Femur (tissue), 1 donor: ENCODE data around the gene LY6G5B.

Source experiments
- DNase-seq: peaks from one replicate; pipeline ENCODE4 v3.0.0-alpha.2; 2017

LY6G5B gene

GRCh38 chr6:31663961-31664789 lies 5.6 kb upstream of the LY6G5B start:
- peak; percentile 44 for DNase-seq

- DNase-seq = peak; percentile 95
Observed at GRCh38 chr6:31664790-31665500, 4.8 kb upstream of the LY6G5B start, which contains the start of gene GPANK1. GPANK1 (minus strand) TSS chr6:31664997; CDS start chr6:31664478, 519 bp downstream.

GRCh38 chr6:31665501-31666336 lies 4.1 kb upstream of the LY6G5B start, which contains the start of gene CSNK2B:
CSNK2B (plus strand) TSS chr6:31666080; CDS start chr6:31666832, 752 bp downstream.
- peak; percentile 99 for DNase-seq

GRCh38 chr6:31666337-31666965 lies 3.3 kb upstream of the LY6G5B start:
- DNase-seq = no peak

GRCh38 chr6:31676322-31676903 lies 6.6 kb downstream of the LY6G5B start:
- DNase-seq = no peak

- DNase-seq = no peak
Observed at GRCh38 chr6:31676904-31677303, 7.1 kb downstream of the LY6G5B start.

- no peak for DNase-seq
Observed at GRCh38 chr6:31677955-31678354, 8.2 kb downstream of the LY6G5B start.

GRCh38 chr6:31680226-31681134 lies 10.7 kb downstream of the LY6G5B start, which contains the start of gene LY6G5C:
LY6G5C (minus strand) TSS chr6:31681067; CDS start chr6:31680373, 694 bp downstream.
- peak; percentile 94 for DNase-seq

- DNase-seq = peak; percentile 40
Observed at GRCh38 chr6:31681135-31681671, 11.4 kb downstream of the LY6G5B start.

- DNase-seq = no peak
Observed at GRCh38 chr6:31683591-31683990, 13.8 kb downstream of the LY6G5B start.

GRCh38 chr6:31686483-31686882 lies 16.7 kb downstream of the LY6G5B start:
- no peak for DNase-seq

- no peak for DNase-seq
Observed at GRCh38 chr6:31687321-31687720, 17.5 kb downstream of the LY6G5B start.

GRCh38 chr6:31687860-31688693 lies 18.3 kb downstream of the LY6G5B start:
- no peak for DNase-seq

- no peak for DNase-seq
Observed at GRCh38 chr6:31689249-31690110, 19.7 kb downstream of the LY6G5B start.

- no peak for DNase-seq
Observed at GRCh38 chr6:31690231-31691077, 20.7 kb downstream of the LY6G5B start.

- DNase-seq = no peak
Observed at GRCh38 chr6:31691078-31691463, 21.3 kb downstream of the LY6G5B start.

GRCh38 chr6:31691564-31692108 lies 21.9 kb downstream of the LY6G5B start:
- no peak for DNase-seq
